Transverse colon (tissue), 4 donors: ENCODE measurements around the gene IBA57. TPM values are rescaled to one million over a fixed set of nuclear protein-coding genes. Genes with fewer than 3 reads are reported as not detected.

Source experiments
- DNase-seq: peaks from one replicate; pipeline ENCODE4 v3.0.0-alpha.2; 2019
- H3K27ac ChIP-seq, 4 donors: fragments of 200-600 bp; sonication (generic); 2 replicates each; pipeline ENCODE4 v1.5.1; 2016 to 2018; ENCODE audit warnings: inconsistent platforms in 4 of 4
- H3K27me3 ChIP-seq: fragments of 200-600 bp; sonication (generic); 2 replicates; pipeline ENCODE4 v1.5.1; 2017; ENCODE audit warnings: inconsistent platforms
- H3K36me3 ChIP-seq, 4 donors: fragments of 200-600 bp; sonication (generic); 2 replicates each; pipeline ENCODE4 v1.5.1; 2017 to 2019; ENCODE audit warnings: inconsistent platforms in 4 of 4
- H3K4me1 ChIP-seq, 4 donors: fragments of 200-600 bp; sonication (generic); 2 replicates each; pipeline ENCODE4 v1.5.1; 2017 to 2020; ENCODE audit warnings: inconsistent platforms in 4 of 4
- H3K4me3 ChIP-seq, 4 donors: fragments of 200-600 bp; sonication (generic); 1 replicate in 1 of 4; 2 replicates in 3 of 4; pipeline versions ENCODE4 v1.5.1 to v1.6.1; 2017 to 2019; ENCODE audit warnings: inconsistent platforms in 4 of 4
- H3K9me3 ChIP-seq, 2 donors: fragments of 200-600 bp; sonication (generic); 2 replicates each; pipeline ENCODE4 v1.5.1; 2017 to 2019; ENCODE audit warnings: inconsistent platforms in 2 of 2
- EP300 ChIP-seq: sonication (generic); formaldehyde crosslinking; IDR thresholded peaks from one replicate; pipeline ENCODE4 v1.6.1; 2017; ENCODE audit warnings: antibody characterized with exemption, low read depth
- POLR2A ChIP-seq: fragments of 450-650 bp; IDR thresholded peaks from one replicate; pipeline ENCODE4 v1.6.1; 2016; ENCODE audit warnings: antibody characterized with exemption, mild to moderate bottlenecking, moderate library complexity
- POLR2AphosphoS5 ChIP-seq, 3 donors: sonication (generic); formaldehyde crosslinking; IDR thresholded peaks; one replicate each; pipeline ENCODE4 v1.6.1; 2016; ENCODE audit warnings: antibody characterized with exemption in 3 of 3
- WGBS, 2 donors: methylation state at CpG; one replicate each; pipeline ENCODE4 v1.1.5; 2018; ENCODE audit warnings: low coverage in 1 of 2; 5-methylcytosine and 5-hydroxymethylcytosine counted together
- in situ Hi-C, 4 donors: fragments of 200-750 bp; cut with MboI; loops; one replicate each; pipeline versions ENCODE4 v1.15.0 to v1.15.1; 2017; ENCODE audit warnings: low sequenced_read_pairs in 3 of 4, low pct_ligation_motif_present in 1 of 4, low pct_unique_long_range_greater_than_20kb in 1 of 4
- intact Hi-C: fragments of 100-400 bp; cut with DNase I; formaldehyde crosslinking; loops from one replicate; pipeline ENCODE4 v1.15.1; 2023; ENCODE audit warnings: low total_unique reads
- total RNA-seq, 4 donors: library from RNA; depleted of rRNA; stranded (reverse); fragments of >200 nt; gene quantifications; one replicate each; pipeline ENCODE4 v1.1.0, GENCODE V29; 2016
- TF ChIP-seq, protein P1 (sequence below), 5 experiments: fragments of 200-600 bp in 3 of 5; fragments of 450-650 bp in 2 of 5; sonication (generic) in 3 of 5; IDR thresholded peaks; 1 replicate in 2 of 5; 2 replicates in 3 of 5; pipeline ENCODE4 v1.5.1; 2016 to 2017; ENCODE audit warnings: antibody characterized with exemption in 5 of 5, inconsistent platforms in 3 of 5, mild to moderate bottlenecking in 2 of 5, moderate library complexity in 1 of 5

Gene IBA57
- total RNA-seq, 4 donors from 2014 or later, result 7.5 to 13.5 (median 10.4) TPM

DNA sequence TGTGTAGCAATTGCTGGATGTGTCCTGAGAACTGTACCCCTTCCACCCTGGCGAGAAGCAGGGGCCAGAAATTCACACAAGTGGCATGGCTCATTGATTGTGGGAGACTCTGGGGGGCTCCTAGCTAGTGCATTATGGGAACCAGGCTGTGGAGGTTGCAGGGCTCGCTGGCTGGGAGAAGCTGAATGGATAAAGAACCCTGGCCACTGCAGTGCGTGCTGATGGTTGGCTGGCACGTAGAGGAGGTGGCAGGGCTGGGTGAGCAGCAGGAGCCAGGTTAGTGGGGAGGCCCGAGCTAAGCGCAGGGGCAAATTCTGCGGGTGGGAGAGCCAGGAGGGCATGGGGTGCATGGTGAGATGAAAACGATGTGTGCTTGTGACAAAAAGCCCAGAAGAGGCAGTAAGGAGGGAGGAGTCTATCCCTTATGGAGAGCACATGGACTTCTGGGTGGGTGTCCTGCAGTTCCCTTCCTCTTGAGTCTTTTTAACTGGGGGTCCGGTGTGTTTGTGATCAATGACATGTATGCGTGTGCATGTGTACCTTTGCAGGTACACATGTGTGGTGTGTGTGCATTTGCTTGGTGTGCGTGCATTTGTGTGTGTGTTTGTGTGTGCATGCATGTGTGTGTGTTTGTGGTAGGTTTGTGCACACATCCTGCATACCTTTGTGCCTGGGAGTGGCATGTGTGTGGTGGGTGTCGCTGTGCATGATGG, 22.0 kb upstream of the IBA57 start:
- Histone ChIP-seq H3K27me3 (no peaks in the 10 kb centered on the region), H3K4me3 (no peak overlapping the region), H3K4me1 (peaks cover 18 to 42% (median 25%) of the 10 kb centered on the region in 4 donors), H3K36me3 (no peaks in the 10 kb centered on the region), H3K9me3 (no peaks in the 10 kb centered on the region), H3K27ac (no peak overlapping the region)
- WGBS, 2 donors, result 86 to 93% methylated on average over 10 to 12 of the region's 12 CpGs
- TF ChIP-seq, protein P1, sequence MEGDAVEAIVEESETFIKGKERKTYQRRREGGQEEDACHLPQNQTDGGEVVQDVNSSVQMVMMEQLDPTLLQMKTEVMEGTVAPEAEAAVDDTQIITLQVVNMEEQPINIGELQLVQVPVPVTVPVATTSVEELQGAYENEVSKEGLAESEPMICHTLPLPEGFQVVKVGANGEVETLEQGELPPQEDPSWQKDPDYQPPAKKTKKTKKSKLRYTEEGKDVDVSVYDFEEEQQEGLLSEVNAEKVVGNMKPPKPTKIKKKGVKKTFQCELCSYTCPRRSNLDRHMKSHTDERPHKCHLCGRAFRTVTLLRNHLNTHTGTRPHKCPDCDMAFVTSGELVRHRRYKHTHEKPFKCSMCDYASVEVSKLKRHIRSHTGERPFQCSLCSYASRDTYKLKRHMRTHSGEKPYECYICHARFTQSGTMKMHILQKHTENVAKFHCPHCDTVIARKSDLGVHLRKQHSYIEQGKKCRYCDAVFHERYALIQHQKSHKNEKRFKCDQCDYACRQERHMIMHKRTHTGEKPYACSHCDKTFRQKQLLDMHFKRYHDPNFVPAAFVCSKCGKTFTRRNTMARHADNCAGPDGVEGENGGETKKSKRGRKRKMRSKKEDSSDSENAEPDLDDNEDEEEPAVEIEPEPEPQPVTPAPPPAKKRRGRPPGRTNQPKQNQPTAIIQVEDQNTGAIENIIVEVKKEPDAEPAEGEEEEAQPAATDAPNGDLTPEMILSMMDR (IDR thresholded peaks at IDR 0.05), result no peak
- no peak for TF ChIP-seq POLR2AphosphoS5 (IDR thresholded peaks at IDR 0.05)
- TF ChIP-seq EP300, result no peak
- TF ChIP-seq POLR2A, result no peak
- no peak for DNase-seq
- in situ Hi-C loops (no loop called here), intact Hi-C loops (no loop called here)

DNA sequence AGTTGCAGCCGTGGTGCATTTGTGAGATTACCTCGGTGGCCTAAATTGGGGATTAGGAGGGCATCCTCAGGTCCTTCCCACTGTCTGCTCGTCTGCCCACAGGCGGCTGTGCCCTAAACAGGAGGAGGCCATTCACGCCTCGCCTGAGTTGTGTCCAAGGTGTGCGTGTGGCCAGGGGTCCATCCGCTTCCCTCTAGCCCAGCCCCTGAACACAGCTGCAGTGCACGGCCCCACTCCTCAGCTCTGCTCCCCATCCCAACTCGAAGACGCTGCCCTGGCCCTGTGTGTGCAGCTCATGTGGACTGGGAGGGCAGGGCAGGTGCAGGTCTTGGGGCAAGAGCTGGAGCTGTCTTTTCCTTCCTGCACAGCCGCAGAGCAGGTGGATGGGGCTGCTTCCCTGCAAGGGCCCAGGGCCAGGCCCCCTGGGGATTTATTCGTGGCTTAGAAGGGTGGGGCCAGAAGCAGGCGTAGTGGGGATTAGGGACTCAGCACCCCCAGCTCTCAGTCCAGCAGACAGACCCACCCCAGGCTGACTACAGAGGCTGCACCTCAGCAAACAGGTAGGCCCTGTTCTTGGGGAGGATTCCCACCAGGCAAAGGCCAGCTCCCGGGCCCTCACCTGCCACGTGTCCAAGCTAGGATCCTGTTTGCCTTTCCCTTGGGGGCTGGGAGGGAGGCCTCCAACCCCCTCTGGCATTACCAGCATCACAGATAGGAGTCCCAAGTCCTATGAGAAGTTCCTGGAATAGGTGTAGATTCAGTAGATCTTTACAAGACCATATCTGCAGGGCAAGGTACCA, 21.2 kb upstream of the IBA57 start:
- intact Hi-C loops, result no loop called here

DNA sequence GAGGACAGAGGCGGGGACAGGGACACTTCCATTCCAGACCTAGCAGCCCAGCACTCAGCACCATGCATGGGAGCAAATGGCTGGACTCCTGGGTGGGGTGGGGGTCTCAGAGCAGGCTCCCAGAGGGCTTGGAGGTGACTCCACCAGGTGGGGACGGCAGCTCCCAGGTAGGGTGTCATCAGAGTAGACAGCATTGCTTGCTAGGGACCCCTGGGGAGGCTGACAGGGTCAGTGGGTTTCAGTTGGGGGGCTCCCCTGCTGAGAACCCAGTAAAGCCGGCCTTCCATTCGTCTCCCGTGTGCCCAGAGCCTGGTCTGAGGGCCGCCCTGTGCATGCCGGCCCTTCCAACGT, 20.6 kb upstream of the IBA57 start:
- in situ Hi-C loops, result no loop called here
- Histone ChIP-seq H3K27ac (no peak overlapping the region), H3K4me3 (no peak overlapping the region), H3K27me3 (no peaks in the 10 kb centered on the region), H3K9me3 (no peaks in the 10 kb centered on the region), H3K36me3 (no peaks in the 10 kb centered on the region), H3K4me1 (peaks cover 23 to 51% (median 32%) of the 10 kb centered on the region in 4 donors)
- 86% methylated on average over 8 of the region's 8 CpGs; no CpG with 5 or more reads in 1 of the 2 donors for WGBS, 2 donors
- TF ChIP-seq POLR2AphosphoS5 (IDR thresholded peaks at IDR 0.05), result no peak
- TF ChIP-seq EP300, result no peak
- TF ChIP-seq POLR2A, result no peak
- intact Hi-C loops, result no loop called here
- no peak for DNase-seq

More for the DNA sequence above, 21.2 kb upstream of the IBA57 start:
- H3K4me3 ChIP-seq, result no peak overlapping the region
- WGBS, 2 donors, result 84 to 93% methylated on average over 2 to 9 of the region's 16 CpGs
- no peak for DNase-seq
- H3K9me3 ChIP-seq, result no peaks in the 10 kb centered on the region
- H3K27ac ChIP-seq, result no peak overlapping the region
- peaks cover 24 to 47% (median 27%) of the 10 kb centered on the region in 4 donors for H3K4me1 ChIP-seq
- in situ Hi-C loops, result no loop called here
- H3K27me3 ChIP-seq, result no peaks in the 10 kb centered on the region
- no peaks in the 10 kb centered on the region for H3K36me3 ChIP-seq
- TF ChIP-seq EP300 (no peak), POLR2AphosphoS5 (IDR thresholded peaks at IDR 0.05) (no peak), POLR2A (no peak)
- TF ChIP-seq, protein P1 (IDR thresholded peaks at IDR 0.05), result no peak

DNA sequence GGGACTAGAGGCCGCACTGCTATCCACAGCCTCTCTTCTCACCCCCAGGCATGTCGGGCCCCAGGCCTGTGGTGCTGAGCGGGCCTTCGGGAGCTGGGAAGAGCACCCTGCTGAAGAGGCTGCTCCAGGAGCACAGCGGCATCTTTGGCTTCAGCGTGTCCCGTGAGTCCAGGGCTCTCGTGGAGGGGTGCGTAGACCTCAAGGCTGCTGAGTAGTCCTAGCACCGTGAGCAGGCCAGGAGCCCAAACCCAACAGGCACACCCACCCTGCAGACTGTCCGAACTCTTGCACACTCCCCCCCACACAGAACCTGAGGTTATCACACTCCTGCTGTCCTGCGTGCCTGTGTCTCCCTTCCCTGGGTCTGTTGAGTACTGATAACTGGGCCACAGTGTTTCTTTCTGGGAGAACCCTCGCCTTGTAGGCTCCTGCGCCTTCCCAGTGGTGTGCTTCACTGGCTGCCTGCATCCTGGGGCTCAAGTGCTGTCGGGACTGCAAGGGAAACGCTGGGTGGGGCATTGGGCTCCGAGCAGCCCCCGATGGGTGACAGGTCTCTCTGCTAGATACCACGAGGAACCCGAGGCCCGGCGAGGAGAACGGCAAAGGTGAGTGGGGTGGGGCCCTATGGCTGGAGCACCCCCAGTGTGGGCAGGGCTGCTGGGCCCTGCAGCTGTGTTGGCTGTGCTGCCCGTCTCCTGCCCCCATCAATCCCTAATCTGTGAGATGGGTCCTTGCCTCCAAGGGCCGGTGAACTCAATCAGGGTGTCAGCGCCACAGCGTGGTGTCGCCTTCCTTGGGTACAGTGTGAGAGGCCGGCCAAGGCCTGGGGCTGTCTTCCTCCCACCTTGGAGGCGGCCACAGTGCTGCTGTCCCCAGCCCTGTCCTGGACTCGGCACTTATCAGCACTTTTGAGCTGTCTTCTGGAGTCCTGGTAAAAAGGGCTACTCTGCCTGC, 19.9 kb upstream of the IBA57 start:
- no peaks in the 10 kb centered on the region for H3K27me3 ChIP-seq
- DNase-seq, result no peak
- 91 to 92% methylated on average over 2 to 31 of the region's 31 CpGs for WGBS, 2 donors
- H3K9me3 ChIP-seq, result no peaks in the 10 kb centered on the region
- peaks cover 23 to 57% (median 38%) of the 10 kb centered on the region in 4 donors for H3K4me1 ChIP-seq
- intact Hi-C loops, result no loop called here
- in situ Hi-C loops, result no loop called here
- H3K4me3 ChIP-seq, result no peak overlapping the region
- H3K27ac ChIP-seq, result no peak overlapping the region
- no peaks in the 10 kb centered on the region for H3K36me3 ChIP-seq
- TF ChIP-seq EP300, result no peak
- TF ChIP-seq POLR2A, result no peak
